ENCODE data around the gene EPS8L3.
A peak's percentile ranks its signal among the peaks of the same experiment; 100 is the strongest.
"Not testable (repeated sequence)": the region's sequence is repeated elsewhere in the genome, so short reads cannot be mapped to it uniquely, and the experiment has no call there.

EPS8L3 gene

GRCh38 chr1:109762039-109762585 is 1.6 kb downstream of the EPS8L3 start:
- no peak for DNase-seq

GRCh38 chr1:109761227-109762038 is 2.3 kb downstream of the EPS8L3 start:
- DNase-seq = no peak

- DNase-seq = no peak
Measured at GRCh38 chr1:109760581-109761226, 3.0 kb downstream of the EPS8L3 start.

- DNase-seq = no peak
Measured at GRCh38 chr1:109759513-109760334, 4.0 kb downstream of the EPS8L3 start.

GRCh38 chr1:109757936-109758786 is 5.6 kb downstream of the EPS8L3 start:
- DNase-seq = no peak

- no peak for DNase-seq
Measured at GRCh38 chr1:109756848-109757521, 6.7 kb downstream of the EPS8L3 start.

GRCh38 chr1:109756325-109756724 is 7.4 kb downstream of the EPS8L3 start:
- DNase-seq = not testable (repeated sequence)

- DNase-seq = no peak
Measured at GRCh38 chr1:109754738-109755137, 9.0 kb downstream of the EPS8L3 start.

- no peak for DNase-seq
Measured at GRCh38 chr1:109751531-109752260, 12.0 kb downstream of the EPS8L3 start.

GRCh38 chr1:109750920-109751319 is 12.8 kb downstream of the EPS8L3 start:
- DNase-seq = no peak

- no peak for DNase-seq
Measured at GRCh38 chr1:109750241-109750882, 13.4 kb downstream of the EPS8L3 start.

- DNase-seq = no peak
Measured at GRCh38 chr1:109749221-109749620, 14.5 kb downstream of the EPS8L3 start.

- DNase-seq = not testable (repeated sequence)
Measured at GRCh38 chr1:109748311-109748710, 15.4 kb downstream of the EPS8L3 start.

GRCh38 chr1:109740615-109741373 is 22.9 kb downstream of the EPS8L3 start, which contains the start of gene GSTM3:
Gene GSTM3 (minus strand): TSS chr1:109741038. CDS start chr1:109740287, 751 bp downstream.
- no peak for DNase-seq

GRCh38 chr1:109739738-109740614 is 23.7 kb downstream of the EPS8L3 start:
- DNase-seq = peak; percentile 72

GRCh38 chr1:109733236-109733870 is 30.4 kb downstream of the EPS8L3 start:
- DNase-seq = no peak

- DNase-seq = no peak
Measured at GRCh38 chr1:109732390-109732881, 31.3 kb downstream of the EPS8L3 start.

GRCh38 chr1:109730666-109731065 is 33.1 kb downstream of the EPS8L3 start:
- no peak for DNase-seq
